Effector memory CD4-positive, alpha-beta T cell (primary cell): Measurements from ENCODE around the gene IPO11.
"Not testable (repeated sequence)": the region's sequence is repeated elsewhere in the genome, so short reads cannot be mapped to it uniquely, and the experiment has no call there.

Source experiments
- DNase-seq, 3 donors: peaks; one replicate each; pipeline ENCODE4 v3.0.0-alpha.2; 2020
- H3K27ac ChIP-seq: 2 replicates; pipeline ENCODE4 v1.7.0; 2013; ENCODE audit warnings: mild to moderate bottlenecking, low read length, moderate library complexity; ENCODE audit not compliant: insufficient read depth, poor library complexity, severe bottlenecking
- H3K27me3 ChIP-seq: replicated peaks from 2 replicates; pipeline ENCODE4 v1.7.0; 2013; ENCODE audit warnings: mild to moderate bottlenecking, low read length; ENCODE audit not compliant: insufficient read depth, control insufficient read depth, poor library complexity, severe bottlenecking
- H3K36me3 ChIP-seq: 2 replicates; pipeline ENCODE4 v1.7.0; 2013; ENCODE audit warnings: mild to moderate bottlenecking, low read length, moderate library complexity; ENCODE audit not compliant: control insufficient read depth, insufficient read depth
- H3K4me1 ChIP-seq: 2 replicates; pipeline ENCODE4 v1.7.0; 2013; ENCODE audit warnings: low read length, mild to moderate bottlenecking; ENCODE audit not compliant: control insufficient read depth, insufficient read depth, poor library complexity, severe bottlenecking
- H3K4me3 ChIP-seq: 2 replicates; pipeline ENCODE4 v1.7.0; 2013; ENCODE audit warnings: low read length, low read depth, mild to moderate bottlenecking; ENCODE audit not compliant: insufficient read depth, poor library complexity, severe bottlenecking
- H3K9me3 ChIP-seq: 2 replicates; pipeline ENCODE4 v1.7.0; 2013; ENCODE audit warnings: mild to moderate bottlenecking, low read length, moderate library complexity; ENCODE audit not compliant: control insufficient read depth

IPO11 gene

GRCh38 chr5:62624436-62624835, 211.9 kb downstream of the IPO11 start:
- H3K9me3 ChIP-seq, H3K4me3 ChIP-seq, H3K4me1 ChIP-seq, H3K27me3 ChIP-seq, H3K27ac ChIP-seq, DNase-seq: not testable (repeated sequence)
- peaks cover 21% of the 10 kb centered on the region for H3K36me3 ChIP-seq

GRCh38 chr5:62626534-62626933, 214.0 kb downstream of the IPO11 start:
- Histone ChIP-seq H3K27ac (no peak overlapping the region), H3K9me3 (no peaks in the 10 kb centered on the region), H3K36me3 (peaks cover 22% of the 10 kb centered on the region), H3K4me1 (no peaks in the 10 kb centered on the region), H3K4me3 (no peak overlapping the region), H3K27me3 (no peaks in the 10 kb centered on the region)
- DNase-seq = no peak

DNA sequence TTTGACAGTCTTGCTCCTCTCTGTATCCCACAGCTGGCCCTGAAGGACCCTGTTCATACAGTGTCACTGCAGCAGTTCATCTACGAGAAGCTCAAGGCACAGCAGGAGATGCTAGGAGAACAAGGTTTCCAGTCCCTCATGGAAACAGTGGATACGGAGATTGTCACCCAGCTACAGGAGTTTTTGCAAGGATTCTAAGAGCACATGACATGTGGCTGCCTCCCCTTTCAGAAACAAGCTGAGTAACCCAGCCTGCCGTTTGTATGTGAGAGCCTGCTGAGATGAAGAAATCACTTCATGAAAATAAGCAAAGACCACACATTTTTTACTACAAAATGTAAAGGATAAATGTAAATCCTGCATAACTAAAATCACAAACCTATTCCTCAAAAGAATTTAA, 214.6 kb downstream of the IPO11 start:
- no peak for DNase-seq
- Histone ChIP-seq H3K4me3 (no peak overlapping the region), H3K9me3 (no peaks in the 10 kb centered on the region), H3K4me1 (no peaks in the 10 kb centered on the region), H3K36me3 (peaks cover 22% of the 10 kb centered on the region), H3K27ac (no peak overlapping the region), H3K27me3 (no peaks in the 10 kb centered on the region)

DNA sequence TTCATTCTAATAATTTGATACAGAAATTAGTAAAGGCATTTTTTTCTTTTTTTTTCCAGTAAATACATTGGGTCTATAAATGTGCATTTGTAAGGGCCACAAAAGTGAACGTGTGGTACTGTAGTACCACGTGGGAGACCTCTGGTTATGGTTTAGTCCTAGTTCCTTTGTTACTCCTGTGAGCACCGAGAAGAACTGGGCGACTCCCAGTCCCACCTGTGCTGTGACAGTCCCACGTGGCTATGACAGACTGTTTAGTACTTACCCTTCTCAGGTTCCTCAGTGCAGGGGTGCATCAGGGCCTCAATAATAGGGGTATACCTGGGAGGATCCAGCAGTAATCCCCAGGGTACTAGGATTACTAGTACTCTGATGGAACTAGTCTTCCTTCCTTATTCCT, 215.3 kb downstream of the IPO11 start:
- H3K4me3 ChIP-seq = no peak overlapping the region
- H3K9me3 ChIP-seq = no peaks in the 10 kb centered on the region
- H3K36me3 ChIP-seq = peaks cover 22% of the 10 kb centered on the region
- no peaks in the 10 kb centered on the region for H3K27me3 ChIP-seq
- no peak overlapping the region for H3K27ac ChIP-seq
- no peak for DNase-seq
- no peaks in the 10 kb centered on the region for H3K4me1 ChIP-seq

DNA sequence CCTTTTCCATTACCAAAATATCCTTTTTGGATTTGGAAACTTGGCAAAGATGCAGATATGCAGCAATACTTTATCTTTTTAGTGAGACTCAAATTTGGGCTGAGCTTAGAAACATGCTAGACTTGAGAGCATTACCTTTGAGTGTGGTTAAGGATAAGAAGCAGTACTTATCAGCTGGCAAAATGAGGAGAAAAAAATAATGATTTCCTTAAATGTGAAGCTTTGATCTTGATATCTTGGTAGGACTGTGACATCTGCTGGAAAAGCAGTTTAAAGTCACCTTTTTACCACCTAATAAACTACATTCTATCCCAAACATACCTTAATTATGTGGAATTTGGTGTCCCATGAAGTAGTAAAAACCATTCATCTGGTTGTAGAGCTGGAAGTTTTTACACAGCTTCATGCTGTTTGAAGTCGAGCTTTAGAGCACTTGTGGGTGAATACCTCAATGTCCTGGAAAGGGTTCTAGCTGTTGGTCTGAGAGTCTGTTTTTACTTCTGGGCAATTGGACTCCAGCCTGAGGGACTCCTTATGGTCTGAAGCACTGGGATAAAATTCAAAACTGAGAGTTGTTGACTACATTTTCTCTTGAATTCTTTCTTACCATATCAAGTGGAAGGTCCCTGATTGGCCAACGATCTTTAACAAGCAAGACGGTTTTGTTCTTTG, 219.5 kb downstream of the IPO11 start:
- Histone ChIP-seq H3K27ac (no peak overlapping the region), H3K36me3 (peaks cover 18% of the 10 kb centered on the region), H3K9me3 (no peaks in the 10 kb centered on the region), H3K4me3 (no peak overlapping the region), H3K27me3 (no peaks in the 10 kb centered on the region), H3K4me1 (no peaks in the 10 kb centered on the region)
- DNase-seq = no peak

GRCh38 chr5:62633243-62633642, 220.7 kb downstream of the IPO11 start:
- Histone ChIP-seq H3K36me3 (peaks cover 9% of the 10 kb centered on the region), H3K4me1 (no peaks in the 10 kb centered on the region), H3K27me3 (no peaks in the 10 kb centered on the region), H3K4me3 (no peak overlapping the region), H3K9me3 (no peaks in the 10 kb centered on the region), H3K27ac (no peak overlapping the region)
- DNase-seq = no peak

DNA sequence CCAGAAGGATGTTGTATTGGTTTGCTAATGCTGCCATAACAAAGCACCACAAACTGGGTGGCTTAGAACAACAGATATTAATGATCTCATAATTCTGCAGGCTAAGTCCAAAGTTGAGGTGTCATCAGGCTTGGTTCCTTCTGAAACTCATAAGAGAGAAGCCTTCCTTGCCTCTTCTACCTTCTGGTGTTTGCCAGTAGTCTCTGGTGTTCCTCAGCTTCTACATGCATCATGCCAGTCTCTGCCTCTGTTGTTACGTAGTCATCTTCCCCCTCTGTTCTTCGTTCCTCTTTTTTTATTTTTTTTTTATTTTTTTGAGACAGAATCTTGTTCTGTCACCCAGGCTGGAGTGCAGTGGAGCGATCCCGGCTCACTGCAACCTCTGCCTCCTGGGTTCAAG, 227.9 kb downstream of the IPO11 start:
- H3K4me3 ChIP-seq = no peak overlapping the region
- no peaks in the 10 kb centered on the region for H3K27me3 ChIP-seq
- DNase-seq = no peak
- no peaks in the 10 kb centered on the region for H3K36me3 ChIP-seq
- no peaks in the 10 kb centered on the region for H3K4me1 ChIP-seq
- H3K27ac ChIP-seq = no peak overlapping the region
- H3K9me3 ChIP-seq = no peaks in the 10 kb centered on the region

DNA sequence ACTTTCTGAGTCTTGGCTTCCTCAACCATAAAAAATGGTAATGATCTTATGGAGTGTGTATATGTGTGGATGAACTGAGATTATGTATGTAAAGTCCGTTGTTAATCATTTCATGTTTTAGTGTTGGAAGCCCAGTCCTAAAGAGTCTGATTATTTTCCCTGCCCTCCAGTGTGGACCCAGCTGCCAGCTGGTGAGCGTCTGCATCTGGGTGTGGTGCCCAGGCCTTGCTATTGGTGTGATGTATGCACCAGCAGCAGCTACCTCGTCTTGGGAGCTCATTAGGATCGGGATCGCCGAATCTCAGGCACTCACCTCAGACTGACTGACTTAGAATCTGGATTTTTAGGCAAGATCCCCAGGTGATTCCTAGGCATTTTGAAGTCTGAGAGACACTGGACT, 229.9 kb downstream of the IPO11 start:
- no peak overlapping the region for H3K4me3 ChIP-seq
- H3K36me3 ChIP-seq = no peaks in the 10 kb centered on the region
- H3K9me3 ChIP-seq = no peaks in the 10 kb centered on the region
- H3K27ac ChIP-seq = no peak overlapping the region
- DNase-seq = no peak
- no peaks in the 10 kb centered on the region for H3K4me1 ChIP-seq
- no peaks in the 10 kb centered on the region for H3K27me3 ChIP-seq

DNA sequence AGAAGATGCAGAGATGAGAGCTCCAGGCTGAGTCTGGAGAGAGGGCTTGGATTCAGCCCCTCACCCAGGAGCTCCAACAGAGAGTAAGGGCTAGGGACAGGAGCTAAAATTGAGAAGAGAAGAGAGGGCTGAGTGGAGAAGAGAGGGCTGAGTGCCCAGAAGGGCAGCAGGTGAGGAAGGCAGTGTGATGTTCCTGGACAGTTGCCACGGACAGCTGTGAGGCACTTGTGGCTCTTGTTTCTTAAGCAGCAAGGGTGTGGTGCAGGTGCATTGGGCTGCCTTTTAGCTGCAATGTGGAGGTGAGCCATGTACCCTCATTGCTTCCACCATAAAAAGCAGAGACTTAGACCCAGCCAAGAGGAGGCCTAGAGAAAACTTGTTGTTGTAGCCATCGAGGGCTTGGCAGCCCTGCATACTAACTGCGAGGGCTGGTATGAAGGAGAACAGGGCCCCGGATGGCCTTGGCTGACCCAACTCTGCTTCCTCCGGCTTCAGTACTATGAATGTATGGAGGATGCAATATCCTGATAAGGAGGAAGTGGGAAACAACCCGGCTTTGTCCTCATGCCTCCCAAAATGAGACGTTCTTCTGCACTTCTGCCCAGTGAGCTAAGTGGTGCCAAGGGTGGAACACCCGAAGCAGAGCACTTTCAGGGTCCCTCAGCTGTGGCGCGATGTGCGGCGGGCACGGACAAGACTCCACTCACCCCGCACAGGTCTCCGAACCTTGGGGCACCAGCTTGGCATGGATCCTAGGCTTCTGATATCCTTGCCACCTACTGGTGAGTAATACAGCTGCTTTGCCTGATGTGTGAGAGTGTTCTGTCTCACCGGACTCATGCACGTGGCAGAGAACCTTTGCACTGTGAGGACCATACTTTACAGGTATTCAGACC, 231.2 kb downstream of the IPO11 start:
- Histone ChIP-seq H3K27ac (no peak overlapping the region), H3K4me3 (no peak overlapping the region), H3K27me3 (no peaks in the 10 kb centered on the region), H3K9me3 (no peaks in the 10 kb centered on the region), H3K4me1 (no peaks in the 10 kb centered on the region), H3K36me3 (no peaks in the 10 kb centered on the region)
- no peak for DNase-seq

- H3K36me3 ChIP-seq = no peaks in the 10 kb centered on the region
- no peaks in the 10 kb centered on the region for H3K27me3 ChIP-seq
- H3K27ac ChIP-seq = no peak overlapping the region
- H3K4me3 ChIP-seq = no peak overlapping the region
- no peak for DNase-seq
- no peaks in the 10 kb centered on the region for H3K4me1 ChIP-seq
- H3K9me3 ChIP-seq = no peaks in the 10 kb centered on the region
Observed at GRCh38 chr5:62645223-62645622, 232.7 kb downstream of the IPO11 start.
